Transverse colon (tissue), 4 donors: ENCODE data around the gene NAV3. TPM values are rescaled to one million over a fixed set of nuclear protein-coding genes. Genes with fewer than 3 reads are reported as not detected.
"Not testable (repeated sequence)": the region's sequence is repeated elsewhere in the genome, so short reads cannot be mapped to it uniquely, and the experiment has no call there.

Source experiments
- DNase-seq: peaks from one replicate; pipeline ENCODE4 v3.0.0-alpha.2; 2019
- H3K27ac ChIP-seq, 4 donors: fragments of 200-600 bp; sonication (generic); 2 replicates each; pipeline ENCODE4 v1.5.1; 2016 to 2018; ENCODE audit warnings: inconsistent platforms in 4 of 4
- H3K27me3 ChIP-seq: fragments of 200-600 bp; sonication (generic); 2 replicates; pipeline ENCODE4 v1.5.1; 2017; ENCODE audit warnings: inconsistent platforms
- H3K36me3 ChIP-seq, 4 donors: fragments of 200-600 bp; sonication (generic); 2 replicates each; pipeline ENCODE4 v1.5.1; 2017 to 2019; ENCODE audit warnings: inconsistent platforms in 4 of 4
- H3K4me1 ChIP-seq, 4 donors: fragments of 200-600 bp; sonication (generic); 2 replicates each; pipeline ENCODE4 v1.5.1; 2017 to 2020; ENCODE audit warnings: inconsistent platforms in 4 of 4
- H3K4me3 ChIP-seq, 4 donors: fragments of 200-600 bp; sonication (generic); 1 replicate in 1 of 4; 2 replicates in 3 of 4; pipeline versions ENCODE4 v1.5.1 to v1.6.1; 2017 to 2019; ENCODE audit warnings: inconsistent platforms in 4 of 4
- H3K9me3 ChIP-seq, 2 donors: fragments of 200-600 bp; sonication (generic); 2 replicates each; pipeline ENCODE4 v1.5.1; 2017 to 2019; ENCODE audit warnings: inconsistent platforms in 2 of 2
- CTCF ChIP-seq, 5 experiments: fragments of 200-600 bp in 3 of 5; fragments of 450-650 bp in 2 of 5; sonication (generic) in 3 of 5; IDR thresholded peaks; 1 replicate in 2 of 5; 2 replicates in 3 of 5; pipeline ENCODE4 v1.5.1; 2016 to 2017; ENCODE audit warnings: antibody characterized with exemption in 5 of 5, inconsistent platforms in 3 of 5, mild to moderate bottlenecking in 2 of 5, moderate library complexity in 1 of 5
- EP300 ChIP-seq: sonication (generic); formaldehyde crosslinking; IDR thresholded peaks from one replicate; pipeline ENCODE4 v1.6.1; 2017; ENCODE audit warnings: antibody characterized with exemption, low read depth
- POLR2A ChIP-seq: fragments of 450-650 bp; IDR thresholded peaks from one replicate; pipeline ENCODE4 v1.6.1; 2016; ENCODE audit warnings: antibody characterized with exemption, mild to moderate bottlenecking, moderate library complexity
- POLR2AphosphoS5 ChIP-seq, 3 donors: sonication (generic); formaldehyde crosslinking; IDR thresholded peaks; one replicate each; pipeline ENCODE4 v1.6.1; 2016; ENCODE audit warnings: antibody characterized with exemption in 3 of 3
- WGBS, 2 donors: methylation state at CpG; one replicate each; pipeline ENCODE4 v1.1.5; 2018; ENCODE audit warnings: low coverage in 1 of 2; 5-methylcytosine and 5-hydroxymethylcytosine counted together
- in situ Hi-C, 4 donors: fragments of 200-750 bp; cut with MboI; loops; one replicate each; pipeline versions ENCODE4 v1.15.0 to v1.15.1; 2017; ENCODE audit warnings: low sequenced_read_pairs in 3 of 4, low pct_ligation_motif_present in 1 of 4, low pct_unique_long_range_greater_than_20kb in 1 of 4
- intact Hi-C: fragments of 100-400 bp; cut with DNase I; formaldehyde crosslinking; loops from one replicate; pipeline ENCODE4 v1.15.1; 2023; ENCODE audit warnings: low total_unique reads
- total RNA-seq, 4 donors: library from RNA; depleted of rRNA; stranded (reverse); fragments of >200 nt; gene quantifications; one replicate each; pipeline ENCODE4 v1.1.0, GENCODE V29; 2016

NAV3 gene
- total RNA-seq, 4 donors from 2014 or later = 1.1 to 10.6 (median 3.6) TPM

- intact Hi-C loops (no loop called here), in situ Hi-C loops (no loop called here)
- H3K36me3 ChIP-seq = no peaks in the 10 kb centered on the region
- TF ChIP-seq POLR2AphosphoS5 (IDR thresholded peaks at IDR 0.05) = no peak
- no peak for TF ChIP-seq EP300
- no peak for TF ChIP-seq POLR2A
- no peaks in the 10 kb centered on the region for H3K4me1 ChIP-seq
- 44% methylated on average over 1 of the region's 1 CpG for WGBS, 2 donors
- H3K9me3 ChIP-seq = no peaks in the 10 kb centered on the region
- H3K27ac ChIP-seq = no peak overlapping the region
- no peaks in the 10 kb centered on the region for H3K27me3 ChIP-seq
- H3K4me3 ChIP-seq = no peak overlapping the region
- DNase-seq = no peak
These were observed 417.6 kb downstream of the NAV3 start for GRCh38 chr12:78248321-78248720.

- intact Hi-C loops = no loop called here
- TF ChIP-seq POLR2AphosphoS5 (IDR thresholded peaks at IDR 0.05) (no peak), POLR2A (no peak), EP300 (no peak), CTCF (IDR thresholded peaks at IDR 0.05) (no peak)
- no peaks in the 10 kb centered on the region for H3K9me3 ChIP-seq
- no peaks in the 10 kb centered on the region for H3K27me3 ChIP-seq
- no peaks in the 10 kb centered on the region for H3K4me1 ChIP-seq
- 62 to 74% methylated on average over 3 of the region's 3 CpGs for WGBS, 2 donors
- in situ Hi-C loops = no loop called here
- H3K36me3 ChIP-seq = no peaks in the 10 kb centered on the region
- no peak for DNase-seq
- H3K27ac ChIP-seq = no peak overlapping the region
- H3K4me3 ChIP-seq = no peak overlapping the region
These were observed 418.9 kb downstream of the NAV3 start for GRCh38 chr12:78249578-78249977.

GRCh38 chr12:78257662-78258061, 427.0 kb downstream of the NAV3 start:
- WGBS, 2 donors = 98 to 100% methylated on average over 2 to 7 of the region's 7 CpGs
- not testable (repeated sequence) for DNase-seq

GRCh38 chr12:78260976-78261375, 430.3 kb downstream of the NAV3 start:
- TF ChIP-seq CTCF (IDR thresholded peaks at IDR 0.05) (no peak), POLR2AphosphoS5 (IDR thresholded peaks at IDR 0.05) (no peak), EP300 (no peak), POLR2A (no peak)
- 97% methylated on average over 7 of the region's 7 CpGs for WGBS, 2 donors
- in situ Hi-C loops = no loop called here
- H3K4me1 ChIP-seq = no peaks in the 10 kb centered on the region
- no peak overlapping the region for H3K4me3 ChIP-seq
- no peaks in the 10 kb centered on the region for H3K36me3 ChIP-seq
- DNase-seq = no peak
- intact Hi-C loops = no loop called here
- H3K27me3 ChIP-seq = no peaks in the 10 kb centered on the region
- H3K9me3 ChIP-seq = no peaks in the 10 kb centered on the region
- H3K27ac ChIP-seq = no peak overlapping the region

More at GRCh38 chr12:78257662-78258061, 427.0 kb downstream of the NAV3 start:
- H3K9me3 ChIP-seq, H3K27me3 ChIP-seq, H3K4me1 ChIP-seq, H3K4me3 ChIP-seq, H3K27ac ChIP-seq, in situ Hi-C loops, intact Hi-C loops, H3K36me3 ChIP-seq: not testable (repeated sequence)

GRCh38 chr12:78261901-78262300, 431.2 kb downstream of the NAV3 start:
- in situ Hi-C loops = no loop called here
- WGBS, 2 donors = 73 to 82% methylated on average over 2 of the region's 2 CpGs
- intact Hi-C loops = no loop called here

More at GRCh38 chr12:78261901-78262300, 431.2 kb downstream of the NAV3 start:
- DNase-seq = no peak
- Histone ChIP-seq H3K36me3 (no peaks in the 10 kb centered on the region), H3K4me1 (no peaks in the 10 kb centered on the region), H3K9me3 (no peaks in the 10 kb centered on the region), H3K27ac (no peak overlapping the region), H3K27me3 (no peaks in the 10 kb centered on the region), H3K4me3 (no peak overlapping the region)
- no peak for TF ChIP-seq CTCF (IDR thresholded peaks at IDR 0.05)
- no peak for TF ChIP-seq POLR2A
- no peak for TF ChIP-seq EP300
- TF ChIP-seq POLR2AphosphoS5 (IDR thresholded peaks at IDR 0.05) = no peak
